Measurements from ENCODE around the gene MOB2. TPM values are rescaled to one million over a fixed set of nuclear protein-coding genes. Genes with fewer than 3 reads are reported as not detected.
A peak's percentile ranks its signal among the peaks of the same experiment; 100 is the strongest.

MOB2 gene
- total RNA-seq, 1 donor from 2014 or later = 19.3 TPM

DNA sequence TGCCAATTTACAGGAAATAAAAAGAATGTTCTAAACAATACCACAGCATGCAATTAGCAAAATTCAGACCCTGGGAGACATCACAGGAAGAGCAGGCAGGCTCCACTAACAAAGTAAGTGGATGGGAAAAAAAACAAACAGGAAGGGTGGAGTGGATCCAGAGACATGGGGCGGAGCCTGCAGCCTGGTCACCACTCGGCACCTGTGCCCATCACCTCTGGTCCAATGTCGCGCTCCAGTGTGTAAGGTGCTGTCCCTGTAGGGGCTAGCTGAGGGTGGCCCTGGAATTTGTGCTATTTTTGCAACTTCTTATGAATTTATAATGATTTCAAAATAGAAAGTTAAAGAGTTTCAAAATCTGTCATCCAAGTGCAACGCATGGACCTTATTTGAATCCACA lies 11.0 kb upstream of the MOB2 start:
- Mint-ChIP-seq H3K4me3 (no peak overlapping the region), H3K4me1 (peaks cover 7% of the 10 kb centered on the region), H3K36me3 (ENCODE audit: low read depth) (peaks cover 17% of the 10 kb centered on the region), H3K9me3 (peaks cover 19% of the 10 kb centered on the region), H3K27me3 (ENCODE audit: low read depth) (no peaks in the 10 kb centered on the region), H3K27ac (ENCODE audit: unreplicated experiment) (no peak overlapping the region)
- DNase-seq (ENCODE audit: low read depth, low spot score) = no peak
- TF ChIP-seq, protein P1, sequence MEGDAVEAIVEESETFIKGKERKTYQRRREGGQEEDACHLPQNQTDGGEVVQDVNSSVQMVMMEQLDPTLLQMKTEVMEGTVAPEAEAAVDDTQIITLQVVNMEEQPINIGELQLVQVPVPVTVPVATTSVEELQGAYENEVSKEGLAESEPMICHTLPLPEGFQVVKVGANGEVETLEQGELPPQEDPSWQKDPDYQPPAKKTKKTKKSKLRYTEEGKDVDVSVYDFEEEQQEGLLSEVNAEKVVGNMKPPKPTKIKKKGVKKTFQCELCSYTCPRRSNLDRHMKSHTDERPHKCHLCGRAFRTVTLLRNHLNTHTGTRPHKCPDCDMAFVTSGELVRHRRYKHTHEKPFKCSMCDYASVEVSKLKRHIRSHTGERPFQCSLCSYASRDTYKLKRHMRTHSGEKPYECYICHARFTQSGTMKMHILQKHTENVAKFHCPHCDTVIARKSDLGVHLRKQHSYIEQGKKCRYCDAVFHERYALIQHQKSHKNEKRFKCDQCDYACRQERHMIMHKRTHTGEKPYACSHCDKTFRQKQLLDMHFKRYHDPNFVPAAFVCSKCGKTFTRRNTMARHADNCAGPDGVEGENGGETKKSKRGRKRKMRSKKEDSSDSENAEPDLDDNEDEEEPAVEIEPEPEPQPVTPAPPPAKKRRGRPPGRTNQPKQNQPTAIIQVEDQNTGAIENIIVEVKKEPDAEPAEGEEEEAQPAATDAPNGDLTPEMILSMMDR (conservative IDR thresholded peaks at IDR 0.05) = no peak

GRCh38 chr11:1496761-1497095 lies 10.1 kb upstream of the MOB2 start:
- no peaks in the 10 kb centered on the region for H3K27me3 Mint-ChIP-seq (ENCODE audit: low read depth)
- H3K27ac Mint-ChIP-seq (ENCODE audit: unreplicated experiment) = no peak overlapping the region
- H3K9me3 Mint-ChIP-seq = peaks cover 19% of the 10 kb centered on the region
- TF ChIP-seq, protein P1 (conservative IDR thresholded peaks at IDR 0.05) = no peak
- DNase-seq (ENCODE audit: low read depth, low spot score) = no peak
- peaks cover 7% of the 10 kb centered on the region for H3K4me1 Mint-ChIP-seq
- no peak overlapping the region for H3K4me3 Mint-ChIP-seq
- H3K36me3 Mint-ChIP-seq (ENCODE audit: low read depth) = peaks cover 17% of the 10 kb centered on the region

DNA sequence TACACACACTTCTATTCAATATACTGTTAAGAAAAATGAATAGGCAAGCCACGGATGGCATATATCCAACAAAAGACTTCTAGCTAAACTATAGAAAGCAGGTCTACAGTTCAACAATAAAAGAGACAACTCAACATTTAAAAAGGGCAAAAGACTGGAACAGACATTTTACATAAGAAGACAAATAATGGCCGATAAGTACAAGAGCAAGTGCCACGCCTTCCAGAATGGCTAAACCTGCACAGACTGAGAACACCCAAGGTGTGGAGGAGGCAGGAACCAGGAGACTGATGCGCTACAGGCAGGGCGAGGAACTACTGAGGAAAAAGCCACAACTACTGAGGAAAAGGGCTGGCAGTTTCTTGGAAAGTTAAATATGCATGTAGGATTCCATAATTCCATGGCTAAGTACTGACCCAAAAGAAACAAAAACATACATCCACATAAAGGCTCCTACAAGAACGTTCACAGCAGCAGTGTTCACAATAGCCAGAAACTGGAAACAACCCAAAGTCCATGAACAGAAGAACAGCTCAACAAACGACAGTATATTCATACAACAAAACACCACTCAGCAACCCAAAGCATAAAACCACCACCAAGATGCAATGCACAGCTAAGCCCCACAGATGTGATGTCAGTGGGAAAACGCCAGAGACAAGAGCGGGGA lies 9.6 kb upstream of the MOB2 start:
- peaks cover 19% of the 10 kb centered on the region for H3K9me3 Mint-ChIP-seq
- no peaks in the 10 kb centered on the region for H3K27me3 Mint-ChIP-seq (ENCODE audit: low read depth)
- TF ChIP-seq, protein P1 (conservative IDR thresholded peaks at IDR 0.05) = no peak
- peaks cover 7% of the 10 kb centered on the region for H3K4me1 Mint-ChIP-seq
- no peak overlapping the region for H3K27ac Mint-ChIP-seq (ENCODE audit: unreplicated experiment)
- no peak for DNase-seq (ENCODE audit: low read depth, low spot score)
- peaks cover 17% of the 10 kb centered on the region for H3K36me3 Mint-ChIP-seq (ENCODE audit: low read depth)
- H3K4me3 Mint-ChIP-seq = no peak overlapping the region

DNA sequence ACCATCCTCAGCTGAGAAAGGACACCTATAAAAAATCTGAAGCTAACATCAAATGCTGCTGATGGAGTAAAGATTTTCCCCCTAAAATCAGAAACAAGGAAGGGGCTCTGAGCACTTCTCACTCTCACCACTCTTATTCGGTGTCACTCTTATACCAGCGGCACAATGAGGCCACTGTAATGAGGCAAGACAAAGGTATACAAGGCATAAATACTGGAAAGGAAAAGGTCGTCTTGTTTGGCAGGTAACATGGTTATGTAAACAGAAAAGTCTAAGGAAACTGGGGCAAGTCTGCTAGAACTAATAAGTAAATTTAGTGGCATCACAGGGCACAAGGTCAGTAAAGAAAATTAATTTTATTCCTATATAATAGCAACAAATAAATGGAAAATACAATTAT lies 8.1 kb upstream of the MOB2 start:
- no peaks in the 10 kb centered on the region for H3K27me3 Mint-ChIP-seq (ENCODE audit: low read depth)
- H3K36me3 Mint-ChIP-seq (ENCODE audit: low read depth) = peaks cover 17% of the 10 kb centered on the region
- DNase-seq (ENCODE audit: low read depth, low spot score) = no peak
- H3K4me3 Mint-ChIP-seq = no peak overlapping the region
- TF ChIP-seq, protein P1 (conservative IDR thresholded peaks at IDR 0.05) = no peak
- H3K4me1 Mint-ChIP-seq = peaks cover 8% of the 10 kb centered on the region
- peaks cover 19% of the 10 kb centered on the region for H3K9me3 Mint-ChIP-seq
- H3K27ac Mint-ChIP-seq (ENCODE audit: unreplicated experiment) = no peak overlapping the region

GRCh38 chr11:1493650-1494244 lies 7.2 kb upstream of the MOB2 start:
- no peaks in the 10 kb centered on the region for H3K27me3 Mint-ChIP-seq (ENCODE audit: low read depth)
- no peak for DNase-seq (ENCODE audit: low read depth, low spot score)
- peaks cover 19% of the 10 kb centered on the region for H3K9me3 Mint-ChIP-seq
- H3K27ac Mint-ChIP-seq (ENCODE audit: unreplicated experiment) = peak overlapping the region; percentile 70
- peaks cover 13% of the 10 kb centered on the region for H3K36me3 Mint-ChIP-seq (ENCODE audit: low read depth)
- H3K4me1 Mint-ChIP-seq = peaks cover 13% of the 10 kb centered on the region
- TF ChIP-seq, protein P1 (conservative IDR thresholded peaks at IDR 0.05) = no peak
- H3K4me3 Mint-ChIP-seq = no peak overlapping the region

All from neural crest cell (in vitro differentiated cells).